GM21360 (cell line): ENCODE data around the gene ME3.
"Not testable (repeated sequence)": the region's sequence is repeated elsewhere in the genome, so short reads cannot be mapped to it uniquely, and the experiment has no call there.

ENCODE experiments used
- ATAC-seq: cut with Tn5 transposase; IDR thresholded peaks from one replicate; pipeline ENCODE4 v1.9.1; 2021; ENCODE audit warnings: mild to moderate bottlenecking, moderate library complexity; ENCODE audit not compliant: unreplicated experiment

ME3 gene

GRCh38 chr11:86565801-86566312 is 106.6 kb downstream of the ME3 start:
- ATAC-seq, result no peak

- ATAC-seq, result no peak
These were observed 107.0 kb downstream of the ME3 start for GRCh38 chr11:86565388-86565787.

GRCh38 chr11:86562842-86563241 is 109.6 kb downstream of the ME3 start:
- ATAC-seq, result not testable (repeated sequence)

GRCh38 chr11:86559311-86559945 is 113.0 kb downstream of the ME3 start:
- ATAC-seq, result no peak

- no peak for ATAC-seq
These were observed 113.6 kb downstream of the ME3 start for GRCh38 chr11:86558841-86559240.

- no peak for ATAC-seq
These were observed 114.2 kb downstream of the ME3 start for GRCh38 chr11:86558207-86558606.

- ATAC-seq, result no peak
These were observed 116.5 kb downstream of the ME3 start for GRCh38 chr11:86555866-86556265.

- ATAC-seq, result no peak
These were observed 117.0 kb downstream of the ME3 start for GRCh38 chr11:86555401-86555800.

GRCh38 chr11:86553265-86553664 is 119.2 kb downstream of the ME3 start:
- ATAC-seq, result no peak

- no peak for ATAC-seq
These were observed 120.9 kb downstream of the ME3 start for GRCh38 chr11:86551288-86552092.

GRCh38 chr11:86550757-86551156 is 121.7 kb downstream of the ME3 start:
- ATAC-seq, result no peak

- no peak for ATAC-seq
These were observed 124.0 kb downstream of the ME3 start for GRCh38 chr11:86548271-86548917.

GRCh38 chr11:86547727-86548126 is 124.7 kb downstream of the ME3 start:
- no peak for ATAC-seq

- ATAC-seq, result not testable (repeated sequence)
These were observed 131.1 kb downstream of the ME3 start for GRCh38 chr11:86541299-86541698.

GRCh38 chr11:86538223-86538548 is 134.2 kb downstream of the ME3 start:
- no peak for ATAC-seq

- no peak for ATAC-seq
These were observed 134.7 kb downstream of the ME3 start for GRCh38 chr11:86537541-86538222.

GRCh38 chr11:86535773-86536172 is 136.6 kb downstream of the ME3 start:
- ATAC-seq, result no peak

- no peak for ATAC-seq
These were observed 147.6 kb downstream of the ME3 start for GRCh38 chr11:86524620-86525352.

GRCh38 chr11:86523738-86524619 is 148.4 kb downstream of the ME3 start:
- ATAC-seq, result no peak

- not testable (repeated sequence) for ATAC-seq
These were observed 149.9 kb downstream of the ME3 start for GRCh38 chr11:86522512-86522911.
